Right lobe of liver (tissue), 6 donors: ENCODE measurements around the gene MYH13. TPM values are rescaled to one million over a fixed set of nuclear protein-coding genes. Genes with fewer than 3 reads are reported as not detected.

Experiments
- ATAC-seq, 4 donors: fragments of 200-7000 bp; cut with Tn5 transposase; one replicate each; pipeline ENCODE4 v1.9.1; 2020; ENCODE audit warnings: mild to moderate bottlenecking in 4 of 4, moderate library complexity in 4 of 4
- DNase-seq, 3 donors: peaks; one replicate each; pipeline ENCODE4 v3.0.0-alpha.2; 2020
- H3K27ac ChIP-seq, 3 donors: fragments of 200-600 bp; one replicate each; pipeline ENCODE4 v1.8.0; 2022
- H3K27me3 ChIP-seq, 2 donors: fragments of 200-600 bp; one replicate each; pipeline ENCODE4 v1.8.0; 2022
- H3K36me3 ChIP-seq, 4 donors: fragments of 200-600 bp; sonication (generic) in 1 of 4; one replicate each; pipeline versions ENCODE4 v1.5.1 to v1.8.0; 2017 to 2022; ENCODE audit warnings: control low read depth in 1 of 4
- H3K4me1 ChIP-seq, 4 donors: fragments of 200-600 bp; sonication (generic) in 1 of 4; one replicate each; pipeline versions ENCODE4 v1.5.1 to v1.8.0; 2017 to 2022; ENCODE audit warnings: control low read depth in 1 of 4
- H3K4me3 ChIP-seq, 3 donors: fragments of 200-600 bp; one replicate each; pipeline ENCODE4 v1.8.0; 2022
- H3K9me3 ChIP-seq, 4 donors: fragments of 200-600 bp; sonication (generic) in 1 of 4; one replicate each; pipeline versions ENCODE4 v1.5.1 to v1.8.0; 2017 to 2022; ENCODE audit warnings: control low read depth in 1 of 4
- CTCF ChIP-seq, 4 donors: fragments of 200-600 bp in 3 of 4; fragments of 450-650 bp in 1 of 4; IDR thresholded peaks; one replicate each; pipeline versions ENCODE4 v1.5.1 to v1.8.0; 2016 to 2022; ENCODE audit warnings: antibody characterized with exemption in 4 of 4, mild to moderate bottlenecking in 2 of 4
- POLR2A ChIP-seq: fragments of 450-650 bp; IDR thresholded peaks from one replicate; pipeline ENCODE4 v1.6.1; 2017; ENCODE audit warnings: antibody characterized with exemption, mild to moderate bottlenecking
- WGBS: methylation state at CpG from one replicate; pipeline ENCODE4 v1.1.6; 2018; ENCODE audit warnings: low coverage, low lambda C conversion rate; ENCODE audit not compliant: insufficient coverage; ENCODE audit errors: missing lambda C conversion rate; 5-methylcytosine and 5-hydroxymethylcytosine counted together
- intact Hi-C, 2 donors: fragments of 100-400 bp; cut with DNase I; formaldehyde crosslinking; loops; one replicate each; pipeline versions ENCODE4 v1.11.2 to v1.14.1; 2022
- total RNA-seq, 6 experiments: library from RNA; depleted of rRNA in 2 of 6; stranded (reverse); fragments of >200 nt in 2 of 6; fragmentation: NEBNext Ultra II Directional in 3 of 6; extraction: Animal tissue kit (Norgen Biotek cat#: 25700) in 3 of 6; gene quantifications; one replicate each; pipeline versions ENCODE4 v1.1.0 to v1.2.4, GENCODE V29; 2016 to 2023
- donor health status: DM: no; HTN: yes; CAD: no.
- donor health status: DM: no; HTN: no; CAD: no.
- donor health status: DM: no; HTN: no; CAD: no.
- donor health status: DM: no; HTN: yes; CAD: no.
- donor health status: DM: no; HTN: yes; CAD: no.

MYH13 gene
- total RNA-seq, 6 experiments from 2014 or later, result not detected

GRCh38 chr17:10394201-10394887 lies 21.5 kb upstream of the MYH13 start:
- Histone ChIP-seq H3K9me3 (no peaks in the 10 kb centered on the region), H3K36me3 (no peaks in the 10 kb centered on the region), H3K4me1 (no peaks in the 10 kb centered on the region), H3K4me3 (no peak overlapping the region), H3K27ac (no peak overlapping the region), H3K27me3 (no peaks in the 10 kb centered on the region)
- intact Hi-C loops, result no loop called here
- ATAC-seq (no peak), DNase-seq (no peak)
- WGBS, result 47% methylated on average over 5 of the region's 6 CpGs
- no peak for TF ChIP-seq CTCF (IDR thresholded peaks at IDR 0.05)
- no peak for TF ChIP-seq POLR2A

GRCh38 chr17:10392880-10393279 lies 20.1 kb upstream of the MYH13 start:
- H3K4me1 ChIP-seq, result no peaks in the 10 kb centered on the region

GRCh38 chr17:10385871-10386270 lies 13.1 kb upstream of the MYH13 start:
- H3K36me3 ChIP-seq, result no peaks in the 10 kb centered on the region
- WGBS, result 63% methylated on average over 6 of the region's 6 CpGs
- TF ChIP-seq CTCF (IDR thresholded peaks at IDR 0.05) (no peak), POLR2A (no peak)
- no peak overlapping the region for H3K27ac ChIP-seq
- H3K4me1 ChIP-seq, result no peaks in the 10 kb centered on the region
- DNase-seq (no peak), ATAC-seq (no peak)
- intact Hi-C loops, result no loop called here
- no peaks in the 10 kb centered on the region for H3K27me3 ChIP-seq
- no peaks in the 10 kb centered on the region for H3K9me3 ChIP-seq
- no peak overlapping the region for H3K4me3 ChIP-seq

More at GRCh38 chr17:10392880-10393279, 20.1 kb upstream of the MYH13 start:
- Histone ChIP-seq H3K27me3 (no peaks in the 10 kb centered on the region), H3K4me3 (no peak overlapping the region), H3K9me3 (no peaks in the 10 kb centered on the region), H3K27ac (no peak overlapping the region), H3K36me3 (no peaks in the 10 kb centered on the region)
- TF ChIP-seq POLR2A (no peak), CTCF (IDR thresholded peaks at IDR 0.05) (no peak)
- WGBS, result 69% methylated on average over 9 of the region's 9 CpGs
- DNase-seq (no peak), ATAC-seq (no peak)
- intact Hi-C loops, result no loop called here

GRCh38 chr17:10384175-10384574 lies 11.4 kb upstream of the MYH13 start:
- ATAC-seq (no peak), DNase-seq (no peak)
- Histone ChIP-seq H3K4me3 (no peak overlapping the region), H3K9me3 (no peaks in the 10 kb centered on the region), H3K4me1 (no peaks in the 10 kb centered on the region), H3K27ac (no peak overlapping the region), H3K36me3 (no peaks in the 10 kb centered on the region), H3K27me3 (no peaks in the 10 kb centered on the region)
- intact Hi-C loops, result no loop called here
- TF ChIP-seq CTCF (IDR thresholded peaks at IDR 0.05) (no peak), POLR2A (no peak)
- 45% methylated on average over 8 of the region's 8 CpGs for WGBS
